Fibroblast of lung (primary cell): ENCODE data around the gene DDX6. TPM values are rescaled to one million over a fixed set of nuclear protein-coding genes. Genes with fewer than 3 reads are reported as not detected.

Source experiments
- DNase-seq, 2 donors: peaks; one replicate each; pipeline versions ENCODE4 v3.0.0 to v3.0.0-alpha.2; 2010; ENCODE audit warnings: low read depth in 2 of 2
- H2AFZ ChIP-seq: 2 replicates; pipeline ENCODE4 v1.5.1; 2012; ENCODE audit warnings: low read length, control low read depth, inconsistent platforms
- H3K27ac ChIP-seq: 2 replicates; pipeline ENCODE4 v1.5.1; 2011; ENCODE audit warnings: low read length, control low read depth; ENCODE audit not compliant: insufficient read depth
- H3K27me3 ChIP-seq: 2 replicates; pipeline ENCODE4 v1.5.1; 2011; ENCODE audit warnings: mild to moderate bottlenecking, low read length; ENCODE audit not compliant: control insufficient read depth, insufficient read depth
- H3K36me3 ChIP-seq: 2 replicates; pipeline ENCODE4 v1.5.1; 2011; ENCODE audit warnings: low read length; ENCODE audit not compliant: control insufficient read depth, insufficient read depth
- H3K4me1 ChIP-seq: 2 replicates; pipeline ENCODE4 v1.5.1; 2011; ENCODE audit warnings: low read length; ENCODE audit not compliant: control insufficient read depth, insufficient read depth; ENCODE audit errors: extremely low read depth
- H3K4me2 ChIP-seq: 2 replicates; pipeline ENCODE4 v1.5.1; 2011; ENCODE audit warnings: low read length, control low read depth; ENCODE audit not compliant: insufficient read depth; ENCODE audit errors: extremely low read depth
- H3K4me3 ChIP-seq, 4 experiments: fragments of 200-600 bp in 1 of 4; sonication (generic) in 1 of 4; replicated peaks in 1 of 4; 2 replicates each; pipeline ENCODE4 v1.5.1; 2011 to 2016; ENCODE audit warnings: low read length in 4 of 4, low read depth in 3 of 4, mild to moderate bottlenecking in 3 of 4, control low read depth in 2 of 4, inconsistent platforms in 1 of 4, mixed read lengths in 1 of 4; ENCODE audit not compliant: insufficient read depth in 1 of 4; ENCODE audit errors: control extremely low read depth in 1 of 4
- H3K79me2 ChIP-seq: 2 replicates; pipeline ENCODE4 v1.5.1; 2012; ENCODE audit warnings: mild to moderate bottlenecking, low read length, inconsistent platforms; ENCODE audit not compliant: control insufficient read depth, insufficient read depth
- H3K9ac ChIP-seq: 2 replicates; pipeline ENCODE4 v1.5.1; 2011; ENCODE audit warnings: mild to moderate bottlenecking, low read length, control low read depth; ENCODE audit not compliant: insufficient read depth
- H3K9me3 ChIP-seq: 2 replicates; pipeline ENCODE4 v1.5.1; 2012; ENCODE audit warnings: low read depth, low read length; ENCODE audit not compliant: control insufficient read depth, insufficient read depth
- H4K20me1 ChIP-seq: 2 replicates; pipeline ENCODE4 v1.5.1; 2011; ENCODE audit warnings: low read length; ENCODE audit not compliant: control insufficient read depth, insufficient read depth; ENCODE audit errors: extremely low read depth
- EZH2 ChIP-seq: IDR thresholded peaks from 2 replicates; pipeline ENCODE4 v1.5.1; 2012; ENCODE audit warnings: low read length, control low read depth, mild to moderate bottlenecking; ENCODE audit errors: missing control alignments
- polyA plus RNA-seq, 2 donors: library from polyadenylated mRNA; depleted of rRNA in 1 of 2; stranded (reverse) in 1 of 2; unstranded in 1 of 2; fragments of >200 nt; gene quantifications; 2 replicates each; pipeline ENCODE4 v1.2.1, GENCODE V29; 2011 to 2012; ENCODE audit warnings: missing spikeins in 1 of 2
- total RNA-seq: library from RNA; depleted of rRNA; stranded (reverse); fragments of >200 nt; gene quantifications from 2 replicates; pipeline ENCODE4 v1.2.1, GENCODE V29; 2014
- TF ChIP-seq, protein P1 (sequence below), 2 donors: IDR thresholded peaks in 1 of 2; conservative IDR thresholded peaks in 1 of 2; 1 replicate in 1 of 2; 2 replicates in 1 of 2; pipeline ENCODE4 v1.5.1; 2011 to 2012; ENCODE audit warnings: low read length in 2 of 2, control low read depth in 1 of 2, inconsistent platforms in 1 of 2, low read depth in 1 of 2, mild to moderate bottlenecking in 1 of 2

The DDX6 gene
- total and polyA plus RNA-seq, 2 donors (not counting 1 experiment from before 2014, with no cell fraction given), result 91.2 to 105 TPM

DNA sequence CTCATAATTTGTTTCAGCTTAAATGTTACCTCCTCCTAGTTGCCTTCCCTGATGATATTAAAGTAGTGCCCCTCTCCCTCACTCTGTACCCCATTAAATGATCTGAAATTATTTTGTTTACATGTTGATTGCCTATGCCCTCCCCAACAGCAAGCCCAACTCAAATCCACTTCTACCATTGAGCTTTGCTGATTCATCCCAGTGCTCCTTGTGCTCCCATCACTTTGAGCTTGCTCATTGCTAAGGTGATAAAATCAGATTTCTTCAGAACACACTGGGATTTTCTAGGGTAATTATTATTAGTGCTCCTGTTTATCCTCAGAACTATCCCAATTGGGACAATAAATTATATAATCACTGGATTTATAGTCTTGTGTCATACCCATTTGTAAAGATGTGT, 8.4 kb upstream of the DDX6 start:
- H4K20me1 ChIP-seq, result no peaks in the 10 kb centered on the region
- peaks cover 6% of the 10 kb centered on the region for H3K27me3 ChIP-seq
- H3K4me1 ChIP-seq, result no peaks in the 10 kb centered on the region
- no peak for DNase-seq
- H3K36me3 ChIP-seq, result no peaks in the 10 kb centered on the region
- no peak overlapping the region for H3K27ac ChIP-seq
- no peak overlapping the region for H3K4me3 ChIP-seq
- no peak overlapping the region for H3K4me2 ChIP-seq
- H3K9me3 ChIP-seq, result no peaks in the 10 kb centered on the region
- no peak overlapping the region for H3K9ac ChIP-seq
- no peaks in the 10 kb centered on the region for H3K79me2 ChIP-seq
- TF ChIP-seq EZH2, result no peak
- TF ChIP-seq, protein P1, sequence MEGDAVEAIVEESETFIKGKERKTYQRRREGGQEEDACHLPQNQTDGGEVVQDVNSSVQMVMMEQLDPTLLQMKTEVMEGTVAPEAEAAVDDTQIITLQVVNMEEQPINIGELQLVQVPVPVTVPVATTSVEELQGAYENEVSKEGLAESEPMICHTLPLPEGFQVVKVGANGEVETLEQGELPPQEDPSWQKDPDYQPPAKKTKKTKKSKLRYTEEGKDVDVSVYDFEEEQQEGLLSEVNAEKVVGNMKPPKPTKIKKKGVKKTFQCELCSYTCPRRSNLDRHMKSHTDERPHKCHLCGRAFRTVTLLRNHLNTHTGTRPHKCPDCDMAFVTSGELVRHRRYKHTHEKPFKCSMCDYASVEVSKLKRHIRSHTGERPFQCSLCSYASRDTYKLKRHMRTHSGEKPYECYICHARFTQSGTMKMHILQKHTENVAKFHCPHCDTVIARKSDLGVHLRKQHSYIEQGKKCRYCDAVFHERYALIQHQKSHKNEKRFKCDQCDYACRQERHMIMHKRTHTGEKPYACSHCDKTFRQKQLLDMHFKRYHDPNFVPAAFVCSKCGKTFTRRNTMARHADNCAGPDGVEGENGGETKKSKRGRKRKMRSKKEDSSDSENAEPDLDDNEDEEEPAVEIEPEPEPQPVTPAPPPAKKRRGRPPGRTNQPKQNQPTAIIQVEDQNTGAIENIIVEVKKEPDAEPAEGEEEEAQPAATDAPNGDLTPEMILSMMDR (conservative IDR thresholded peaks at IDR 0.05 in 1 of 2, IDR thresholded peaks at IDR 0.05 in 1 of 2; ENCODE audit: low read depth in 1 of 2, low read length in 2 of 2), result no peak
- no peak overlapping the region for H2AFZ ChIP-seq

DNA sequence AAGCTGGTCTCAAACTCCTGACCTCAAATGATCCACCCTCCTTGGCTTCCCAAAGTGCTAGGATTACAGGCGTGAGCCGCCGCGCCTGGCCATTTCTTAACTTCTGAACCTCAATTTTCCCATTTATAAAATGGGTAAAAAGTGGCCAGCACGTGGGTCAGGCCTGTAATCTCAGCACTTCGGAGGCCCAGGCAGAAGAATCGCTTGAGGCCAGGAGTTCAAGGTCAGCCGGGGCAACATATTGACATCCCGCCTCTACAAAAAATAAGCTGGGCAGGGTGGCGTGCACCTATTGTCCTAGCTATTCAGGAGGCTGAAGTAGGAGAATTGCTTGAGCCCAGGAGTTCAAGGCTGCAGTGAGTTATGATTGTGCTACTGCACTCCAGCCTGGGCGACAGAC, 6.5 kb upstream of the DDX6 start:
- no peaks in the 10 kb centered on the region for H3K9me3 ChIP-seq
- H3K79me2 ChIP-seq, result no peaks in the 10 kb centered on the region
- TF ChIP-seq, protein P1 (conservative IDR thresholded peaks at IDR 0.05 in 1 of 2, IDR thresholded peaks at IDR 0.05 in 1 of 2; ENCODE audit: low read depth in 1 of 2, low read length in 2 of 2), result no peak
- TF ChIP-seq EZH2, result no peak
- H3K4me3 ChIP-seq, result no peak overlapping the region
- H3K36me3 ChIP-seq, result no peaks in the 10 kb centered on the region
- H4K20me1 ChIP-seq, result no peaks in the 10 kb centered on the region
- H3K9ac ChIP-seq, result no peak overlapping the region
- H3K27me3 ChIP-seq, result peaks cover 6% of the 10 kb centered on the region
- H3K4me1 ChIP-seq, result no peaks in the 10 kb centered on the region
- H2AFZ ChIP-seq, result no peak overlapping the region
- no peak overlapping the region for H3K27ac ChIP-seq
- H3K4me2 ChIP-seq, result no peak overlapping the region
- DNase-seq, result no peak

DNA sequence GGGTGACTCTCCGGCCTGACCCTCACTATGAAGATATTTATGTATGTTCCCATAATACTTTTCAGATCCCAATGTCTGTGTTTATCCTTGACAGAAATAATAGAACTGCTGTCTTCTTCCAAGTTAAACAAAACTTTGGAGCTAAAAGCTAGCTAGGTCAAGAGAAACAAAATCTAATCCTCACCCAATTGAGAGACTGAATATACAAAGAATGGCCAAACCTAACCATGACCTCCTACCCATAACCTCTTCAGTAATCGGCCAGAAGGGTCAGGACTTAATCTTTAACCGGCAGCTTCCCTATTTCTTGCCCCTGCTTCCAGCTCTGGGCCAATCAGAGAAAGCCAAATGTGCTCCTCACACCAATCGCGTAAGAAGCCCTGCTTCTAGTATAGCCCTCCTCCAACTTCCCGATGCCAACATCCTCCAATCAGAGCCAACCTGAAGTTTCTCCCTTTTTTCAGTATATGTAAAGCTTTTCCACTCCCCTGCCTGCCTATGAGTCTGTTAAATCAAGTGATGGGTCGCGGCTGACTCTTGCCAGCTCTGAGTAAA, 1.7 kb upstream of the DDX6 start:
- DNase-seq, result peak; percentile 93 to 94
- H3K27me3 ChIP-seq, result peaks cover 5% of the 10 kb centered on the region
- peak overlapping the region; percentile 57 to 74 (median 68) for H3K4me3 ChIP-seq
- H3K79me2 ChIP-seq, result peaks cover 31% of the 10 kb centered on the region
- H3K27ac ChIP-seq, result peak overlapping the region; percentile 95
- H3K9me3 ChIP-seq, result no peaks in the 10 kb centered on the region
- peak overlapping the region; percentile 32 for H3K9ac ChIP-seq
- no peaks in the 10 kb centered on the region for H4K20me1 ChIP-seq
- no peaks in the 10 kb centered on the region for H3K4me1 ChIP-seq
- peak overlapping the region; percentile 78 for H3K4me2 ChIP-seq
- H3K36me3 ChIP-seq, result no peaks in the 10 kb centered on the region
- TF ChIP-seq, protein P1 (conservative IDR thresholded peaks at IDR 0.05 in 1 of 2, IDR thresholded peaks at IDR 0.05 in 1 of 2; ENCODE audit: low read depth in 1 of 2, low read length in 2 of 2), result no peak
- H2AFZ ChIP-seq, result peak overlapping the region; percentile 39
